GM23248 (cell line): ENCODE results near the gene NHLH1. TPM values are rescaled to one million over a fixed set of nuclear protein-coding genes. Genes with fewer than 3 reads are reported as not detected.

Experiments
- DNase-seq: peaks from one replicate; pipeline ENCODE4 v3.0.0-alpha.2; 2015
- H2AFZ ChIP-seq: fragments of 200-600 bp; sonication (generic); 2 replicates; pipeline ENCODE4 v1.6.1; 2016; ENCODE audit warnings: antibody characterized with exemption
- H3F3A ChIP-seq: fragments of 200-600 bp; sonication (generic); 2 replicates; pipeline ENCODE4 v1.6.1; 2016; ENCODE audit warnings: mild to moderate bottlenecking, antibody characterized with exemption, mixed run types; ENCODE audit not compliant: insufficient read depth
- H3K27ac ChIP-seq: fragments of 200-600 bp; sonication (generic); 2 replicates; pipeline ENCODE4 v1.5.1; 2016; ENCODE audit warnings: mild to moderate bottlenecking
- H3K27me3 ChIP-seq: fragments of 200-600 bp; sonication (generic); replicated peaks from 2 replicates; pipeline ENCODE4 v1.6.1; 2016; ENCODE audit warnings: mild to moderate bottlenecking; ENCODE audit not compliant: insufficient read depth
- H3K36me3 ChIP-seq: fragments of 200-600 bp; sonication (generic); 2 replicates; pipeline ENCODE4 v1.6.1; 2016; ENCODE audit warnings: low read depth, mild to moderate bottlenecking
- H3K4me1 ChIP-seq: fragments of 200-600 bp; sonication (generic); 2 replicates; pipeline ENCODE4 v1.6.1; 2016; ENCODE audit warnings: mild to moderate bottlenecking; ENCODE audit not compliant: insufficient read depth
- H3K4me2 ChIP-seq: fragments of 200-600 bp; sonication (generic); one replicate; pipeline ENCODE4 v1.6.1; 2016; ENCODE audit warnings: mild to moderate bottlenecking; ENCODE audit not compliant: unreplicated experiment
- H3K4me3 ChIP-seq: fragments of 200-600 bp; sonication (generic); 2 replicates; pipeline ENCODE4 v1.5.1; 2016; ENCODE audit warnings: mild to moderate bottlenecking
- H3K79me2 ChIP-seq: fragments of 200-600 bp; sonication (generic); 2 replicates; pipeline ENCODE4 v1.6.1; 2016; ENCODE audit warnings: mild to moderate bottlenecking; ENCODE audit not compliant: insufficient read depth
- H3K9ac ChIP-seq: fragments of 200-600 bp; sonication (generic); 2 replicates; pipeline ENCODE4 v1.6.1; 2016; ENCODE audit warnings: mild to moderate bottlenecking
- H3K9me2 ChIP-seq: fragments of 200-600 bp; sonication (generic); 2 replicates; pipeline ENCODE4 v1.6.1; 2016; ENCODE audit warnings: mixed run types, mild to moderate bottlenecking, moderate library complexity; ENCODE audit not compliant: insufficient read depth
- H3K9me3 ChIP-seq: fragments of 200-600 bp; sonication (generic); one replicate; pipeline ENCODE4 v1.6.1; 2017; ENCODE audit warnings: low read depth
- H4K20me1 ChIP-seq: fragments of 200-600 bp; sonication (generic); 2 replicates; pipeline ENCODE4 v1.6.0; 2016; ENCODE audit not compliant: insufficient read depth
- EZH2 ChIP-seq: fragments of 200-600 bp; sonication (generic); IDR thresholded peaks from 2 replicates; pipeline ENCODE4 v1.6.1; 2018; ENCODE audit warnings: antibody characterized with exemption, mild to moderate bottlenecking; ENCODE audit not compliant: insufficient read depth, poor library complexity, severe bottlenecking
- EZH2phosphoT487 ChIP-seq: fragments of 200-600 bp; sonication (generic); IDR thresholded peaks from 2 replicates; pipeline ENCODE4 v1.6.1; 2018; ENCODE audit warnings: antibody characterized with exemption, moderate library complexity, mild to moderate bottlenecking, low read depth; ENCODE audit not compliant: insufficient read depth
- WGBS, 2 experiments: methylation state at CpG; one replicate each; pipeline ENCODE4 v1.1.6; 2015 to 2017; ENCODE audit warnings: low lambda C conversion rate in 2 of 2, low coverage in 1 of 2; ENCODE audit errors: missing lambda C conversion rate in 2 of 2; 5-methylcytosine and 5-hydroxymethylcytosine counted together
- in situ Hi-C: fragments of 300-500 bp; cut with MboI; formaldehyde crosslinking; loops from 2 replicates; pipeline ENCODE4 v1.15.0; 2020
- polyA plus RNA-seq: library from polyadenylated mRNA; unstranded; fragments of >200 nt; fragmentation: Nextera tagmentation; extraction: Ambion mirVana; gene quantifications from 2 replicates; pipeline ENCODE4 v1.2.1, GENCODE V29; 2016
- total RNA-seq: library from RNA; depleted of rRNA; stranded (reverse); fragments of >200 nt; shearing (Covaris generic); gene quantifications from 2 replicates; pipeline ENCODE4 v1.2.3, GENCODE V29; 2014

The NHLH1 gene
- total and polyA plus RNA-seq, 2 experiments from 2014 or later: 0.31 TPM; not detected in 1

GRCh38 chr1:160340866-160341265 is 26.0 kb upstream of the NHLH1 start:
- peak; percentile 27 for DNase-seq
- Histone ChIP-seq H3K79me2 (peaks cover 100% of the 10 kb centered on the region), H3K4me3 (peak overlapping the region; percentile 98), H2AFZ (no peak overlapping the region), H3F3A (peaks cover 10% of the 10 kb centered on the region), H3K9me3 (no peaks in the 10 kb centered on the region), H3K27ac (no peak overlapping the region), H3K4me2 (peak overlapping the region; percentile 99), H3K27me3 (no peaks in the 10 kb centered on the region), H3K4me1 (peaks cover 35% of the 10 kb centered on the region), H3K9me2 (no peaks in the 10 kb centered on the region), H3K9ac (peak overlapping the region; percentile 99), H4K20me1 (peaks cover 12% of the 10 kb centered on the region; the same call in 1 of the 2 replicates), H3K36me3 (peaks cover 27% of the 10 kb centered on the region)
- WGBS, 2 experiments: 47 to 56% methylated on average over 2 of the region's 2 CpGs
- TF ChIP-seq EZH2phosphoT487: no peak
- TF ChIP-seq EZH2: no peak
- in situ Hi-C loops: no loop called here

GRCh38 chr1:160342526-160342925 is 24.3 kb upstream of the NHLH1 start:
- Histone ChIP-seq H3K9ac (peak overlapping the region; percentile 99), H3K9me3 (no peaks in the 10 kb centered on the region), H3F3A (peaks cover 10% of the 10 kb centered on the region), H3K4me1 (peaks cover 35% of the 10 kb centered on the region), H3K27ac (peak overlapping the region; percentile 90), H3K4me2 (peak overlapping the region; percentile 99), H4K20me1 (peaks cover 12% of the 10 kb centered on the region; the same call in 1 of the 2 replicates), H3K36me3 (peaks cover 34% of the 10 kb centered on the region), H3K27me3 (no peaks in the 10 kb centered on the region), H2AFZ (peak overlapping the region; percentile 94), H3K9me2 (no peaks in the 10 kb centered on the region), H3K4me3 (peak overlapping the region; percentile 98), H3K79me2 (peaks cover 100% of the 10 kb centered on the region)
- TF ChIP-seq EZH2phosphoT487 (no peak), EZH2 (no peak)
- in situ Hi-C loops: no loop called here
- peak; percentile 50 for DNase-seq
- WGBS, 2 experiments: 0 to 2% methylated on average over 7 of the region's 7 CpGs

GRCh38 chr1:160342953-160343869 is 23.7 kb upstream of the NHLH1 start, which contains the start of the genes COPA and NCSTN:
TSS of gene COPA (minus strand) at chr1:160343250. CDS start at chr1:160343170, 80 bp downstream.
TSS of gene NCSTN (plus strand) at chr1:160343383. CDS start at chr1:160343397, 14 bp downstream.
- in situ Hi-C loops: no loop called here

GRCh38 chr1:160344241-160344640 is 22.6 kb upstream of the NHLH1 start:
- no peaks in the 10 kb centered on the region; the same call in 1 of the 2 replicates for H3F3A ChIP-seq
- no peaks in the 10 kb centered on the region for H3K9me2 ChIP-seq
- in situ Hi-C loops: no loop called here
- peak overlapping the region; percentile 99 for H3K9ac ChIP-seq
- H4K20me1 ChIP-seq: peaks cover 12% of the 10 kb centered on the region; the same call in 1 of the 2 replicates
- H2AFZ ChIP-seq: peak overlapping the region; percentile 94; the same call in 1 of the 2 replicates
- peak overlapping the region; percentile 98 for H3K4me3 ChIP-seq
- H3K4me1 ChIP-seq: peaks cover 31% of the 10 kb centered on the region
- WGBS, 2 experiments: 76 to 79% methylated on average over 3 of the region's 3 CpGs
- H3K79me2 ChIP-seq: peaks cover 99% of the 10 kb centered on the region
- H3K4me2 ChIP-seq: peak overlapping the region; percentile 99
- DNase-seq: no peak
- no peaks in the 10 kb centered on the region for H3K27me3 ChIP-seq
- H3K27ac ChIP-seq: no peak overlapping the region
- H3K9me3 ChIP-seq: no peaks in the 10 kb centered on the region
- peaks cover 22% of the 10 kb centered on the region for H3K36me3 ChIP-seq
- TF ChIP-seq EZH2: no peak

More at GRCh38 chr1:160342953-160343869, 23.7 kb upstream of the NHLH1 start, which contains the start of the genes COPA and NCSTN:
- peak within 1 kb of the TSS; percentile 98 for H3K4me3 ChIP-seq
- H3K79me2 ChIP-seq: peaks cover 100% of the 10 kb centered on the region
- peak within 1 kb of the TSS; percentile 94 for H2AFZ ChIP-seq
- H3K9me3 ChIP-seq: no peaks in the 10 kb centered on the region
- peak within 1 kb of the TSS; percentile 99 for H3K9ac ChIP-seq
- no peaks in the 10 kb centered on the region for H3K27me3 ChIP-seq
- peaks cover 35% of the 10 kb centered on the region for H3K4me1 ChIP-seq
- H4K20me1 ChIP-seq: peaks cover 12% of the 10 kb centered on the region; the same call in 1 of the 2 replicates
- peaks cover 32% of the 10 kb centered on the region for H3K36me3 ChIP-seq
- H3K9me2 ChIP-seq: no peaks in the 10 kb centered on the region
- H3K4me2 ChIP-seq: peak within 1 kb of the TSS; percentile 99
- peaks cover 5% of the 10 kb centered on the region for H3F3A ChIP-seq
- WGBS, 2 experiments: 0 to 2% methylated on average over 53 to 58 of the region's 58 CpGs
- peak within 1 kb of the TSS; percentile 90 for H3K27ac ChIP-seq
- no peak for TF ChIP-seq EZH2phosphoT487
- TF ChIP-seq EZH2: no peak
- DNase-seq: peak; percentile 99
